Stimulated activated CD4-positive, alpha-beta T cell treated with anti-CD3 and anti-CD28 coated beads, Interleukin-4, amount 100 ng/mL, for 4 hours (primary cell): Measurements from ENCODE around the gene ZNF865.

Experiments used
- DNase-seq, 2 experiments: peaks; one replicate each; pipeline ENCODE4 v3.0.0-alpha.2; 2020

ZNF865 gene

DNA sequence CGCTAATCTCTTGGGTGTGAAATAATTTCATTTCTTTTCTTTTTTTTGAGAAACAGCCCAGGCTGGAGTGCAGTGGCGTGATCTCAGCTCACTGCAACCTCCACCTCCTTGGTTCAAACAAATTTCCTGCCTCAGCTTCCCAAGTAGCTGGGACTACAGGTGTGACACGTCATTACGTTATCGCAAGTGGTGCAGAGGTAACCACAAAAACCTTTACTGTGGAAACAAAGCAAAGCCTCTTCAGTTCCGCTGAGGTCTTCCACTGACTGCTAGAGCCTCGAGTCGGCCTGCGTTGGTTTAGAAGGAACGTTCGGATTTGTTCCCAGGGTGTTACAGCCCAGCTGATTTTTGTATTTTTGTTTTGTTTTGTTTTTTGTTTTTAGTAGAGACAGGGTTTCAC lies 20.9 kb downstream of the ZNF865 start:
- DNase-seq, result peak in 1 of 2 experiments; percentile 66

DNA sequence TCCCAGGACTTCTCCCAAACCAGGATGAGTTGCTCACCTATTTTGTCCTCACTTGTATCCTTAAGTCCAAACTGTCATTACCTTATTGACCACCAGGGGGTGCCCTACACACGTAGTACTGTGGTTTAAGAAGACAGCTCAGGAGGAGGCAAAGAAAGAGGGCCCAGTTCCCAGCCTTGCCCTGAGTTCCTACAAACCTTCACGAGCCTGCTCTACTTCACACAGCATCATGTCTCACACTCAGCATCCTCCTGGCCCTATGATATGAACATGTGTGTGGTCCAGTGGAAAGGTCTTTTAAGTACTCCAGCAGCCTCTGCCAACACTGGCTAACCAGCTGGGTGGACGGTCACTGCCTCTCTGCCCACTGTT lies 27.0 kb downstream of the ZNF865 start:
- DNase-seq, result peak; percentile 70 to 80

DNA sequence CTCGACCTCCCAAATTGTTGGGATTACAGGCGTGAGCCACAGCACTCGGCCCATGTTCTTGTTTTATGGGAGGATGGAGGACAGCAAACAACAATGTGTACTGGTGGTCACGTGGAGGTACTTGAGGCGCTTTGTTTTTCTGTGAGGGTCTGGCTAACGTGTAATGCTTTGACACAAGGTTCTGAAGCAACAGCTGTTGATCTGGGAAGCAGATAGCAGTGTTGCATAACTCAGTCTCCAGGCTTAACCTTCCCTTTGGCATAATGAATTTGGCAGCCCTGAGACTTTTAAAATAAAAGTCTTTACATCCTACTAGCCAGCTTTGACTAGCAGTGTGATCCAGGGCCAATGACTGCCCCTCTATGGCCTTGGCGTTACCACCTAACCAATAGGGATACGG lies 28.4 kb downstream of the ZNF865 start:
- DNase-seq, result no peak

DNA sequence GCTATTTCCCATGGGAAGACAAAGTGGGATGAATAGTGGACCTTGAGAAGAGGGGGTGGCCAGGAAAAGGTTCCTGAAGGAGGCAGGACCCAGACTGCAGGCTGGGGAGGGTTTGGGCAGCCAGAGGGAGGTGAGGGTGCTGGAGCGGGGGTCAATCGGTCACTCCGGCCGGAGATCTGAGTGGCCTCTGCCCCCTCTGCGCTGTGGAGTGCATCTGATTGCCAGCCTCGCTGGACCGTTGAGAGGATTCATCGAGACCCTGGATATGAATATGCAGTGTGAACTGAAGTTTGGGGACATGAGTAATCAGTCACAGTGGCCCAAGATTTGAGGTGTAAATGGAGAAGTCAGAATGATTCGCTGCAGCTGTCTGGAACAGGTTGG lies 29.9 kb downstream of the ZNF865 start:
- no peak for DNase-seq

DNA sequence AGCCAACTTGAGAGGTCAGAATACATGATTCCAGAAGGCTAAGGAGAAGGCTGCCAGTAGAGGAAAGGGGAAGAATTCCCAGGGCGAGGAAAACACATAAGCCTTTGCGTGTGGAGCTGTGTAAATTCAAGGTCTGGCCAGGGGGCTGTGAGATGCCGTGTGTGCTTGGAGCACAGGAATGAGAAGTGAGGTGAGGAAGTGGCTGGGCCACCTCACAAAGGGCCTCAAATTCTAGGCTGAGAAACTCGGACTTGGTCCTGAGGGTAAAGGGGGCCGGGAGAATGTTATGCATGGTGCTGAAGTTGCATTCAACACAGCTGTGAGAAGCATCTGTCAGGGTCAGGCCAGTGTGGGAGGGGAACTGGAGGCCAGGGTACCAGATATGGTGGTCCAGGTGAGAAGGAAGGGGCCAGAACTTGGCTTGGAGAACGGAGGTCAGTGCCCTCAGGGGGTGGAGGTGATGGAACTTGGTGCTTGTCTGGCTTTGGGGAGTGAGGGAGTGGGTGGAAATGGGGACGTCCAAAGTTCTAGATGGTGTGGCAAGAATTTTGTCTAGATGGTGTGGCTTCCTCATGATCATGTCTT lies 30.5 kb downstream of the ZNF865 start:
- DNase-seq, result no peak

DNA sequence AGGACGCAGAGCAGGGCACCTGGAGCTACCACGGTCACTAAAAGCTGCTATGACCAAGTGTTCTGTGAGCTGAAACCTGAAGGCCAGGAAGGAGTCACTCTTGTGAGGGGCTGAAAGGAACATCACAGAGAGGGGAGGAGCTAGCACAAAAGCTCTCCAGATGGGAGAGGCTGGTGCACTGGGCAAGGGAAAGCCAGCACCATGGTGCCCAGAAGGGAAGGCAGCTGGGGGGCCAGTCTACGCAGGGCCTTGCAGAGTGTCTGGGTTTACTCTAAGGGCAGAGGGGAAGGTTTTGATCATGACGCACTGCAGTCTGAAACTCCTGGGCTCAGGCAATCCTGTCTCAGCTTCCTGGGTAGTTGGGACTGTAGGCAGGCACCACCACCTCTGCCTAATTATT lies 31.3 kb downstream of the ZNF865 start:
- DNase-seq, result no peak

DNA sequence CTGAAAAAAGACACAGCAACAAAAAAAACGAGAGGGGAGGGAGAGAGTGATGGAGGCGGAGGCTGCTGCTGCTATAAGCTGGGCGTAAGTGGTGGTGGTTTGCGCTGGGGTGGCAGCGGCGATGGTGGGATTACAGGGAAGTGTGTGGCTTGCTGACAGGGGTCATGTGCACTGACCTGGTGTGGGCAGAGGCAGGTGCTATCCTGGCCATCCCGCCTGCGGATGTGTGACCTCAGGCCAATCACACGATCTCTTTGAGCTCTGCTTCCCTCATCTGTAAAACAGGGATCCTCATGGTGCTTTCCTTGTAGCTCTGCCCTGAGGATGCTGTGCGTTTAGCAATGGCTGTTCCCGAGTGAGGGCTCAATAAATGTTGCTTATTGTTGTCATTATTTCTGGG lies 32.1 kb downstream of the ZNF865 start:
- DNase-seq, result no peak

DNA sequence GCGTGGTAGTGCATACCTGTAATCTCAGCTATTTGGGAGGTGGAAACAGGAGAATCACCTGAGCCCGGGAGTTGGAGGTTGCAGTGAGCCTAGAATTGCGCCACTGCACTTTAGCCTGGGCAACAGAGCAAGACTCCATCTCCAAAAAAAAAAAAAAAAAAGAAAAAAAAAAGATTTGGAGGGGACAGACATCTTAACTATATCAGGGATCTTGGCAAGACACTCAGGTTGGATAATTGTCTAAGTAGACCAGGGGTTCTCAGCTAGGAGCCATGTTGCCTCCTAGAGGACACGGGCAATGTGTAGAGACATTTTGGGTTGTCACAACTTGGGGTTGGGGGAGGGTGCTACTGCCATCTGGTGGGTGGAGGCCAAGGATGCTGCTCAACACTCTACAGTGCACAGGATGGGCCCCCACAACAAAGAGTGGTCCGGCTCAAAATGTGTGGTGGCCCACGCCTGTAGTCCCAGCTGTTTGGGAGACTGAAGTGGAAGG lies 33.5 kb downstream of the ZNF865 start:
- DNase-seq, result peak in 1 of 2 experiments; percentile 60

DNA sequence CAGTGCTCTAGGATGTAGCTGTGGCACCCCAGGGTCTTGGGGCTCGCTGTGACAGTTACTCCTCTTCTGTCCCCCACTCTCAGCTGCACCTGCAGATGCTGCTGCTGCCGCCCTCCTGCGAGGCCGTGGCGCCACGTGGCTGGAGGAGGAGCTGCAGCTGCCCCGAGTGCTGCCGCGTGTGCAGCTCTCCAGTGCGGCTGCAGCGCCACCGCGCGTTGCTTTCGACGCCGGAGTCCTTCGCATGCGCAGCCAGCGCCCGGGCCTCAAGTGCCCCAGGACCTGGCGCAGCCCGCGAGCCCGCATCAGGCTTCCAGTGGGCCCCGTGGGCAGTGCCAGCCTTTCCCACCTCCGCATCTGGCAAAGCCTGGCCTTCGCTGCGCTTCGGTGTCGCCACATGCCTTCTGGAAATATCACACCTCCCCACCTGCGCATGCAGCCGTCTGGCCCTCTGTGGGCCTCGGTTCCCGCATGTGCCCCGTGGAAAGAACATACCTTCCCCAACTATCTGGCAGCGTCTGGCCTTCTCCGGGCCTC lies 34.7 kb downstream of the ZNF865 start:
- DNase-seq, result peak; percentile 63 to 77

DNA sequence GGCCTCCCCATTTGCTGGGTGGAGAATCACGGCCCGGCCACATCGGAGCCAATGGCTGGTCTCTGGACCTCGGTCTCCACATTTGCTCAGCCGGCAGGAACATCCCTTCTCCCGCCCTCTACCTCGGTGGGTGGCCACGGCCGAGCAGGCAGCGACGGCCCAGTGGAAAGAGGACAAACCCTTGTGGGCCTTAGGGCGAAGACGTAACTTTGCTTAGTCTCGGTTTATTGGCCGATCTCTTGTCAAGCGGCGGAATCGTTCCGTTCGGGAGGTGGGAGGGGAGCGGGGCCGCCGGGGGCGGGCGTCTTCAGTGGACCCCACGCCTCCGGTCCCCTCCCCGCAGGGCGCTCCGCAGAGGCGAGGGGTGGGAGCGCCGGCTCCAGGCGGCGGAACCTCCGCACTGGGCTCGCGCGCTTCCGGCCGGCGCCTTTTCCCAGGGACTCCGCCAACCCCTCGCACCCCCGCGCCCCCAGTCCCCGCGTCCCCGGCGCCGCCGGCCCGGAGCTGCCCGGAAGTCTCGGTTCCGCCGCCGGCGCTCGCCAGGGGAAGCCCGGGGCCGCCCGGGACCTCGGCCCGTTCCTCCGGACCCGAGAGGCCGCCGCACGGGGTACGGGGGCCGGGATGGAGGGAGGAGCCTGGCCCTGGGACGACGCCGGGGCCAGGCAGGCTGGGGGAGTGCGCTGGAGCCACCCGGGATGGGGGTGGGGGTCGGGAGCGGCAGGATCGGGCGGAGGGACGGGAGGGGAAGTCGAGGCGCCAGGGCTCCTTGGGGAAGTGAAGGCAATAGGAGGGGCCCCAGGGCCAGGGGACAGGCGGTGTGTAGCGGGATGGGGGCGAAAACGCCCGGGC lies 35.4 kb downstream of the ZNF865 start, which contains the start of gene ZNF580:
ZNF580 (plus strand) TSS at position 426 of the 849 bp plus-strand sequence. CDS start 1,507 bp downstream, outside the sequence.
- DNase-seq, result peak; percentile 64 to 73

DNA sequence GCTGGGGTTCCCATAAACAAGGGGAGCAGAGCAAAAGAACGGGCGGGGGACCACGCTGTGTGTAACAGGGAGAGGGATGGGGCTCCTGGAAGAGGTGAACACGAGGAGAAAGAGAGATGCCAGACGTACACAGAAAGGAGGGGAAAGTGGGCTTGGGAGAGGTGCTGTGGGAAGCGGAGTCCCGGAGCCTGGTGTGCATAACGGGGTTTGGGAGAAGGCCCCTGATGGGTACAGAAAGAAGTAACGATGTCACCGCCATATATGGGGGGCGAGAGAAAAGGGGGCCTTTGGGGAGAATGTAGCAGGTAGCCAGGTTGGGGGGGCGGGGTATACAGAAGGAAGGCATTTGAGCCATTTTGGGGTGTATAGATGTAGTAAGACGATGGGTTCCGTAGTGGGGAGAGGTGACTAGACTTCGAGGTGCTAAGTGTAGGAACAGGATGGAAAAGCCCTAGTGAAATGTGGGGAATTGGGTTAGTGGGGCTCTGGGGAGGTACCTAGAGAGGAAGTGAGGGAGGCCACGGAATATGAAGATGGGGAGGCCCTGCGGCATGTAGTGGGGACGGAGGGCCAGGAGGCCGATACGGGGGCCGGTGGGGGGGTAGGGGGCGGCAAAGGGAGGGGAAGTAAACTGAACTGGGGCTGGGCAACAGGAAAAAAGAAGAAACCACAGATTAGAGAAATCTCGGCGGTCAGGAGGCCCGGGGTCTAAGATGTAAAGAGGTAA lies 36.1 kb downstream of the ZNF865 start:
- no peak for DNase-seq

DNA sequence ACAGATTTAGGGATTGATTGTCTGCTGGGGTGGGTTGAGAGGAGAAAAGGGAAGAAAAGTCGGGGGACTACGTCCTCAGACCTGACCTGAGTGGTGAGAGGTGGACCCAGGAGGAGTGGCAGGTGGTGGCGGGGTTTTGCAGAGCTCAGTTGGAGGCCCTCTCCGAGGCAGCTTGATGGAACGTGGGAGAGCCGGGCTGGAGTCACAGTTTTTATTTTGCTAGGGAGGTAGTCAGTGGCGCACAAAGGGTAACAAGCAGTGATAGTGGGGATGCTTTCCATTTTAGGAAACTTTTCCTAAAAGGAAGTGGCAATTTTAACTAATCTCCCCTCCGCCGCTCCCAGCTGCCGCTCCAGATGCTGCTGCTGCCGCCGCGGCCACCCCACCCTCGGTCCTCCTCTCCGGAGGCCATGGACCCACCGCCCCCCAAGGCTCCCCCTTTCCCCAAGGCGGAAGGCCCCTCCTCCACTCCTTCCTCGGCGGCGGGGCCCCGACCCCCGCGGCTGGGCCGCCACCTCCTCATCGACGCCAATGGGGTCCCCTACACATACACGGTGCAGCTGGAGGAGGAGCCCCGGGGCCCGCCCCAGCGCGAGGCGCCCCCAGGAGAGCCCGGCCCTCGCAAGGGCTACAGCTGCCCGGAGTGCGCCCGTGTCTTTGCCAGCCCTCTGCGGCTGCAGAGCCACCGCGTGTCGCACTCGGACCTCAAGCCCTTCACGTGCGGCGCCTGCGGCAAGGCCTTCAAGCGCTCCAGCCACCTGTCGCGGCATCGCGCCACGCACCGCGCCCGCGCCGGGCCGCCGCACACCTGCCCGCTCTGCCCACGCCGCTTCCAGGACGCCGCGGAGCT lies 36.9 kb downstream of the ZNF865 start:
- peak; percentile 23 to 45 for DNase-seq

DNA sequence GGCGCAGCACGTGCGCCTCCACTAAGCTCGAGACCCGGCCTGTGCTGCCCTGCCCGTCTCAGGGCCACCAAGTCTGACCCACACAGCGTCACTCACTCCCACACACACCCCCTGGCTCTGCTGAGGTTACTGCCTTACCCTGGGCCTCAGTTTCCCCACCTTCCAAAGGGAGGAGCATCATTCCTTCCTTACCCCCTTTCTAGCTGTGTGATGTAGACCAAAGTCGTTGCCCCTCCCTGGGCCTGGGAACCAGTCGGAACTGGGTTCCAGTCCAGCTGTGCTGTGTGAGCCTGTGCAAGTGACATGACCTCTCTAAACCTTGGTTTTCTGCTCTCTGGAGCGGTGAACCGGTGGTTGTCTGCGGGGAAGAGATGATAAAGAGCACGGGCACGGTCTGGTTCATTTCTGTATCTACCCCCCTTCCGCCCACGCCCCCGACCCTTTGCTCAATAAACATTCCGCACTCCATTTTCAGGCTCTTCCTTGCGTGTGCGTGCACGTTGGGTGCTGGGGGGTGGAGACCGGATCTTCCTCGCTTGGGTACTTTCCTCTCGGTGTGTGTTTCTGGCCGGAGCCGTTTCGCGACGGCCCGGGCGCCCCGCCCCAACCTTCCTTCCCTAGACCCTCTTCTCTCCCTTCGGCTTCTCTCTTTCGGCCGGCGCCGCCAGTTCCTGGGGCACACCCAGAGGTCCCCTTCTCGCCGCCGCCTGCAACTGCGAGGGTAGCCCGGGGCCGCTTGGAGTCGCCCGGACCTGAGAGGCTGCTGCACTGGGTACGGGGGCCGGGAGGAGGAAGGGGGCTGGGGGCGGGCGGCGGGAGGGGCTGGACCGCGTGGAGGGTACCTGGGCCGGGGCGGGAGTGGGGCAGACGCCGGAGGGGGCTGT lies 37.8 kb downstream of the ZNF865 start, which contains the start of gene ZNF581:
ZNF581 (plus strand) TSS at position 647 of the 884 bp plus-strand sequence. CDS start 923 bp downstream, outside the sequence.
- DNase-seq, result peak; percentile 77 to 79

DNA sequence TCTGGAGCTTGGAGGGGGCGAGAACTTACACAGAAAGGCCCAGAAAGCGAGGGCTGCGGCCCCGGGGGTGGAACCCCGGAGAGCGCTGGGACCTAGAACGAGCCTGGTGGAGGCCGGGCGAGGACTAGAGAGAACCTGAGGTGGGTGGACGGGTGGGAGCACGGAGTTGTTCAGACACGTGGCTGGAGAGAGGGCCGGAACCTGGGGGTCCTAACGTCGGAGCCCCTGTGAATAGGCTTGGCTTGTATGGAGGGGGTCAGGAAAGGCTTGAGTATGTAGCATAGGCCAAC lies 38.4 kb downstream of the ZNF865 start:
- no peak for DNase-seq

DNA sequence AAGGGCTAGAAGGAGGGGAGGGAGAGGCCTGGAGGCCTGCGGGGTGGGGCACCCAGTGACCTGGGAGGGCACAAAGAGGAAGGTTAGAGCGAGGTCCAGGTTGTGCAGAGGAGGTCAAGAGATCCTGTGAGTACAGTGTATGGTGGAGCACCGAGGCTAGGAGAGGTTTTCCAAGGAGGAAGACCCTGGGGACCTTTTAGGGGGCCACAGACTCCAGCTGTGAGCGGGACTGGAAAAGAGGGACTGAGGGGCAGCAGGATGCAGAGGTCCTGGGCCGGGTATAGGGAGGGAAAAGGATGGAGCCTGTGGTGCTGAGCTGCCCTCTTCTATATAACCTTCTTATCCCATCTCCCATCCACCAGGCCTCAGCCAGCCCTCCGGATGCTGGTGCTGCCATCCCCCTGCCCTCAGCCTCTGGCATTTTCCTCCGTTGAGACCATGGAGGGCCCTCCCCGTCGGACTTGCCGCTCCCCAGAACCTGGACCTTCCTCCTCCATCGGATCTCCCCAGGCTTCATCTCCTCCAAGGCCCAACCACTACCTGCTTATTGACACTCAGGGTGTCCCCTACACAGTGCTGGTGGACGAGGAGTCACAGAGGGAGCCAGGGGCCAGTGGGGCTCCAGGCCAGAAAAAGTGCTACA lies 38.9 kb downstream of the ZNF865 start:
- DNase-seq, result no peak

DNA sequence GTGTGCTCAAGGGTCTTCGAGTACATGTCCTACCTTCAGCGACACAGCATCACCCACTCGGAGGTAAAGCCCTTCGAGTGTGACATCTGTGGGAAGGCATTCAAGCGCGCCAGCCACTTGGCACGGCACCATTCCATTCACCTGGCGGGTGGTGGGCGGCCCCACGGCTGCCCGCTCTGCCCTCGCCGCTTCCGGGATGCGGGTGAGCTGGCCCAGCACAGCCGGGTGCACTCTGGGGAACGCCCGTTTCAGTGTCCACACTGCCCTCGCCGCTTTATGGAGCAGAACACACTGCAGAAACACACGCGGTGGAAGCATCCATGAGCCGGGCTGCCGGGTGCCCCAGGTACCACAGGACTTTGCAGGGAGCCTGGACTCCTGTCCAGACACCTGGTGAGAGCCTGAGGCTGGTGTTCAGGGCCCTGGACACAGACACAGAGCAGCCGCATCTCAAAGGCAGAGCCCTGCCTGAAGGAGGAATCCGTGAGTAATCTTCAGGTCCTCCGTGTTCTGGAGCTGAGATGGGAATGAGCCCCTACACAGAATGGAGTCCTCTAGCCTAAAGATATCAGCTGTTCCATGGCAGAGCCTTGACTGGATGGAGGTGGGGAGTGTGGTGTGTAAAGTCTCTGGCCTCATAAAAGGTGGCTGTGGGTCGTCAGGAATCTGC lies 39.5 kb downstream of the ZNF865 start:
- no peak for DNase-seq

DNA sequence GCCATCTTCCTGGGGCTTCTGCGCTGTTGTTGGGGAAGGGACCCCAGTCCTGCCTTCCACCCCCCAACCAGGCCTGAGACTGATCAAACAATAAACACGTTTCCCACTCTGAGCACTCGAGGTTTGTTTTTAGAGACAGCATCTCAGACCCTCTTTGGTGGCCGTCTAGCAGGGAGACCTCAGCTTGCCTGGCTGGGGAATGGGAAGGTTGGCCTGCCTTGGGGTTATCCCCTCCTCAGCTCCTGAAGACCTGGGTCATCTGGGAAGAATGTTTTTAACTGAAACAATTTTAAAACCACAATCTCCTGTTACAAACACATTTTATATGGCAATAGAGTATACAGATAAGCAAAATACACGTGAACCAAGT lies 40.0 kb downstream of the ZNF865 start:
- DNase-seq, result no peak

DNA sequence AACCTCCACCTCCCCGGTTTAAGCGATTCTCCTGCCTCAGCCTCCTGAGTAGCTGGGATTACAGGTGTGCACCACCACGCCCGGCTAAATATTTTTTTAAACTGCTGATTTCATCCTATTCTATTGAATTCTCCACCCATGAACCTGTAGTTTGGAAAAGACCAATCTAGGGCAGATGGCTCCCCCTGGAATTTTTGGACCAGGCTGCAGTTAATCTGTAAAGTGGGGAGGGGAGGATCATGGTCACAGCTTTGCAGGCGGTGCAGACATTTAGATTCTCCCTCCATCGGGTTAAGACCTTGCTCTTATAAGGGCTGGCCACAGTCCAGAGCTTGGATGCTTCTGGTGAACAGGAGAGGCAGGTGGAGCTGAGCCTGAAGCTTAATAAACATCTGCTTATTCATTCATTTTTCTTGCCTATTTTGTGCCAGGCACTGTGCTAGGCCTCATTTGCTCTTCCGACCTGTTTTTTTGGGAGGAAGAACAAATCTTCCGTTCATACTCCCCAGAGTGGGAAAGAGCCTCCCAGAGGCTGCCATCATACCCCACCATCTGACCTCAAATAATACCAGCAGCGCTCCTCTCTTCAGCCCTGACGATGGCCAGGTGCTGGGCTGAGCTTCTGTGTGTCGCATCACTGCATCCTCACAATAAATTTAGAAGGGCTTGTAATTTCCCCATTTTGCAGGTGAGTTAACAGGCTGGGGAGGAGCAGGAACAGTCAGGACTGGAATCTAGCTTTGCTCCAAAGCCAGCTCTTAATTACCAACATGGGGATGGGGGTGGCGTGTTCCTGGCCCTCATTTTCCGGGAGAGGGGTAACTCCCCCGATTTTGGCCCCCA lies 41.7 kb downstream of the ZNF865 start:
- DNase-seq, result no peak
